ENCODE results near the gene RNF227. TPM values are rescaled to one million over a fixed set of nuclear protein-coding genes. Genes with fewer than 3 reads are reported as not detected.
"Not testable (repeated sequence)": the region's sequence is repeated elsewhere in the genome, so short reads cannot be mapped to it uniquely, and the experiment has no call there.

RNF227 gene
- total and polyA plus RNA-seq, 11 donors, result 0.51 to 4.9 (median 0.88) TPM

GRCh38 chr17:7873051-7873450 is 43.0 kb downstream of the RNF227 start:
- intact Hi-C loops (cut with DNase I), result no loop called here
- Histone ChIP-seq H3K4me1 (peaks cover 0 to 12% (median 0%) of the 10 kb centered on the region in 12 donors), H3K4me3 (no peak overlapping the region), H3K27ac (no peak overlapping the region), H3K27me3 (no peaks in the 10 kb centered on the region), H3K9me3 (no peaks in the 10 kb centered on the region), H3K36me3 (peaks cover 0 to 26% (median 6%) of the 10 kb centered on the region in 9 donors)
- DNase-seq, result no peak
- 71 to 79% (median 74%) methylated on average over 4 of the region's 4 CpGs for WGBS, 4 donors
- TF ChIP-seq, protein P1, sequence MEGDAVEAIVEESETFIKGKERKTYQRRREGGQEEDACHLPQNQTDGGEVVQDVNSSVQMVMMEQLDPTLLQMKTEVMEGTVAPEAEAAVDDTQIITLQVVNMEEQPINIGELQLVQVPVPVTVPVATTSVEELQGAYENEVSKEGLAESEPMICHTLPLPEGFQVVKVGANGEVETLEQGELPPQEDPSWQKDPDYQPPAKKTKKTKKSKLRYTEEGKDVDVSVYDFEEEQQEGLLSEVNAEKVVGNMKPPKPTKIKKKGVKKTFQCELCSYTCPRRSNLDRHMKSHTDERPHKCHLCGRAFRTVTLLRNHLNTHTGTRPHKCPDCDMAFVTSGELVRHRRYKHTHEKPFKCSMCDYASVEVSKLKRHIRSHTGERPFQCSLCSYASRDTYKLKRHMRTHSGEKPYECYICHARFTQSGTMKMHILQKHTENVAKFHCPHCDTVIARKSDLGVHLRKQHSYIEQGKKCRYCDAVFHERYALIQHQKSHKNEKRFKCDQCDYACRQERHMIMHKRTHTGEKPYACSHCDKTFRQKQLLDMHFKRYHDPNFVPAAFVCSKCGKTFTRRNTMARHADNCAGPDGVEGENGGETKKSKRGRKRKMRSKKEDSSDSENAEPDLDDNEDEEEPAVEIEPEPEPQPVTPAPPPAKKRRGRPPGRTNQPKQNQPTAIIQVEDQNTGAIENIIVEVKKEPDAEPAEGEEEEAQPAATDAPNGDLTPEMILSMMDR (IDR thresholded peaks at IDR 0.05), result no peak
- TF ChIP-seq POLR2A (IDR thresholded peaks at IDR 0.05), result no peak
- ATAC-seq, result no peak

DNA sequence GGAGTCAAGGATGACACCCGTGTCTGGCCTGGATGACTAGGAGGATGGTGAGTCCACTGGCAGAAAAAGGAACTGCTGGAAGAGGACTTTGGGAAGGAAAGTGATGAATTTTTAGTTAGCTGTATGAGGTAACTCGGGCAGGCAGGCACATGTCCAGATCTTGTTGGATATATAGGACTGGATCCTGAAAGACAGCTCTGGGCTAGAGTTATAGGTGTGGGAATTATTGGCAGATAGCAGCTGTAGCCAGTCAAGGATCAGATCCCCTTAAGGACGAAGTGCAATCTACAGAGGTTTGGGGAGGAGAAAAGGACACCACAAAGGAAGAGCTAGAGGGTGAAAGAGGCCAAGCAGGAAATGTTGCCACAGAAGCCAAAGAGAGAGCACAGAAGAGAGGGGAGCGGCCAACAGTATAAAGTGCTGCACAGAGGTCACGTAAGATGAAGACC is 48.2 kb downstream of the RNF227 start:
- intact Hi-C loops (cut with DNase I), result loop anchor here in 2 of 10 donors (2.0 to 10.0 kb wide), 2 partner anchors 117 to 123 kb away; no protein-coding TSS in a partner anchor
- ATAC-seq (no peak), DNase-seq (no peak)
- peaks cover 0 to 18% (median 0%) of the 10 kb centered on the region in 9 donors for H3K36me3 ChIP-seq
- no peaks in the 10 kb centered on the region for H3K27me3 ChIP-seq
- H3K27ac ChIP-seq, result peak overlapping the region in 1 of 12 donors; percentile 24
- WGBS, 4 donors, result 81 to 86% (median 85%) methylated on average over 5 of the region's 5 CpGs
- H3K4me3 ChIP-seq, result no peak overlapping the region
- peaks cover 0 to 4% (median 0%) of the 10 kb centered on the region in 12 donors for H3K9me3 ChIP-seq
- H3K4me1 ChIP-seq, result peaks cover 0 to 13% (median 0%) of the 10 kb centered on the region in 12 donors
- TF ChIP-seq, protein P1 (IDR thresholded peaks at IDR 0.05), result no peak
- no peak for TF ChIP-seq POLR2A (IDR thresholded peaks at IDR 0.05)

DNA sequence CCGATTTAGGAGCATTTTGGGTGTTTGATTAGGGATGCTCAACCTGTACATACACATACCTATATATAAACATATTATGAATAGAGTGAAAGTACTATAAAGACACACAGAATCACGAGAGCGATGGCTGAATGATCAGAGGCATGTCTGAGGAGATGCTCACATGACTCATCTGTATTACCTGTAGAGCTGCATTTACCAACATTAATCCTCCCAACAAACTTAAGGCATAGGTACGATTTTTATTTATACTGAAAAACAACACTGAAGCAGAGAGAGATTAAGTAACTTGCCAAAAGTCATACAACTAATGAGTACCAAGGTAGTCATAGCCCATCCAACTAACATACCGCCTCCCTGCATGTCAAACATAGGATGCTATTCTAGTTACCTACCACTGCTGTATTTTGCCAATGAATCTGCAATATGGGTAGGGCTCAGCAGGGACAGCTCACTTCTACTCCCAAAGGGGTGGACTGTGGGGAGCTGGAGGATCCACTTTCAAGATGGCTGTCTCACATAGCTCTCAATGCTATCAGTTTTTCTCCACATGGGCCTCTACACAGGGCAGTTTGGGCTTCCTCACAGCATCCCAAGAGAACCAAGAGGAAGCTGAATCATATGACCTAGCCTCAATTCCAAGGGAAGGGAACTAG is 51.0 kb downstream of the RNF227 start:
- no peak overlapping the region for H3K4me3 ChIP-seq
- intact Hi-C loops (cut with DNase I), result loop anchor here in 8 of 10 donors (2.0 to 10.0 kb wide), 8 partner anchors 32 to 192 kb away; no protein-coding TSS in a partner anchor
- no peaks in the 10 kb centered on the region for H3K27me3 ChIP-seq
- ATAC-seq, result no peak
- TF ChIP-seq, protein P1 (IDR thresholded peaks at IDR 0.05), result no peak
- TF ChIP-seq POLR2A (IDR thresholded peaks at IDR 0.05), result no peak
- H3K36me3 ChIP-seq, result peaks cover 0 to 35% (median 5%) of the 10 kb centered on the region in 9 donors
- no peak for DNase-seq
- peaks cover 0 to 4% (median 0%) of the 10 kb centered on the region in 12 donors for H3K9me3 ChIP-seq
- WGBS, 4 donors, result 94 to 97% (median 96%) methylated on average over 5 of the region's 5 CpGs
- peaks cover 0 to 13% (median 2%) of the 10 kb centered on the region in 12 donors for H3K4me1 ChIP-seq
- no peak overlapping the region for H3K27ac ChIP-seq

DNA sequence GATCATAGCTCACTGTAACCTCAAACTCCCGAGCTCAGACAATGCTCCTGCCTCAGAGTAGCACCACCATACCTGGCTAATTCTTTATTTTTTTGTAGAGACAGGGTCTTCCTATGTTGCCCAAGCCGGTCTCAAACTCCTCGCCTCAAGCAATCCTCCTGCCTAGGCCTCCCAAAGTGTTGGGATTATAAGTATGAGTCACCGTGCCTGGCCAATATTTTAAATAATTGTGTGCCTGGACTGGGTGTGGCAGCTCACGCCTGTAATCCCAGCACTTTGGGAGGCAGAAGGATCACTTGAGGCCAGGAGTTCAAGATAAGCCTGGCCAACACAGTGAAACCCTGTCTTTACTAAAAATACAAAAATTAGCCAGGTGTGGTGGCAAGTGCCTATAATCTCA is 51.7 kb downstream of the RNF227 start:
- H3K27ac ChIP-seq, DNase-seq, H3K27me3 ChIP-seq, ATAC-seq, H3K4me3 ChIP-seq, H3K9me3 ChIP-seq: not testable (repeated sequence)
- 81 to 85% (median 82%) methylated on average over 5 of the region's 5 CpGs for WGBS, 4 donors
- intact Hi-C loops (cut with DNase I), result loop anchor here in 8 of 10 donors (2.0 to 10.0 kb wide), 8 partner anchors 33 to 193 kb away; no protein-coding TSS in a partner anchor
- Histone ChIP-seq H3K36me3 (peaks cover 0 to 41% (median 5%) of the 10 kb centered on the region in 9 donors), H3K4me1 (peaks cover 0 to 13% (median 2%) of the 10 kb centered on the region in 12 donors)

Other genes with a start within 250 kb of the RNF227 start
- 10 to 100 TPM; 10.0 to 44.6 (median 12.8) TPM for gene TP53, start 228.8 kb downstream of the RNF227 start, total RNA-seq
- 1 to 10 TPM; 6.8 to 9.0 TPM for gene TP53, start 228.8 kb downstream of the RNF227 start, polyA plus RNA-seq
- gene WRAP53, start 227.8 kb downstream of the RNF227 start, total RNA-seq, result 1 to 10 TPM; 3.7 to 9.8 (median 4.8) TPM
- 10 to 100 TPM in 1 of 2 donors, 1 to 10 TPM in 1; 5.4 to 12.0 TPM for gene WRAP53, start 227.8 kb downstream of the RNF227 start, polyA plus RNA-seq
- gene EFNB3, start 211.1 kb downstream of the RNF227 start, total RNA-seq, result 1 to 10 TPM in 1 of 9 donors, under 1 TPM in 8; 0.10 to 4.6 (median 0.36) TPM
- under 1 TPM; 0.15 to 0.43 TPM for gene EFNB3, start 211.1 kb downstream of the RNF227 start, polyA plus RNA-seq
- under 1 TPM in 5 of 9 donors, not detected in 4; 0.02 to 0.56 (median 0.05) TPM for gene DNAH2, start 198.5 kb downstream of the RNF227 start, total RNA-seq
- gene DNAH2, start 198.5 kb downstream of the RNF227 start, polyA plus RNA-seq, result under 1 TPM; 0.04 TPM
- gene KDM6B, start 82.1 kb downstream of the RNF227 start, total RNA-seq, result 10 to 100 TPM in 8 of 9 donors, 1 to 10 TPM in 1; 7.4 to 29.3 (median 24.8) TPM
- 10 to 100 TPM; 11.6 to 14.4 TPM for gene KDM6B, start 82.1 kb downstream of the RNF227 start, polyA plus RNA-seq
- gene TMEM88, start 61.2 kb downstream of the RNF227 start, total RNA-seq, result 100 to 1,000 TPM in 1 of 9 donors, 10 to 100 TPM in 8; 16.7 to 130 (median 27.0) TPM
- gene TMEM88, start 61.2 kb downstream of the RNF227 start, polyA plus RNA-seq, result 100 to 1,000 TPM in 1 of 2 donors, 10 to 100 TPM in 1; 97.7 to 112 TPM
- gene NAA38, start 58.7 kb downstream of the RNF227 start, total RNA-seq, result 100 to 1,000 TPM in 1 of 9 donors, 10 to 100 TPM in 8; 60.9 to 141 (median 72.4) TPM
- 100 to 1,000 TPM in 1 of 2 donors, 10 to 100 TPM in 1; 75.2 to 179 TPM for gene NAA38, start 58.7 kb downstream of the RNF227 start, polyA plus RNA-seq
- gene CYB5D1, start 58.3 kb downstream of the RNF227 start, total RNA-seq, result 10 to 100 TPM in 8 of 9 donors, 1 to 10 TPM in 1; 9.3 to 20.4 (median 16.6) TPM
- 10 to 100 TPM; 11.7 to 15.5 TPM for gene CYB5D1, start 58.3 kb downstream of the RNF227 start, polyA plus RNA-seq
- gene CHD3, start 27.5 kb downstream of the RNF227 start, total RNA-seq, result 10 to 100 TPM in 6 of 9 donors, 1 to 10 TPM in 3; 6.7 to 30.6 (median 13.6) TPM
- 10 to 100 TPM; 17.5 to 17.9 TPM for gene CHD3, start 27.5 kb downstream of the RNF227 start, polyA plus RNA-seq
- gene KCNAB3, start 13.6 kb upstream of the RNF227 start, total RNA-seq, result 1 to 10 TPM in 2 of 9 donors, under 1 TPM in 5, not detected in 2; 0.19 to 1.7 (median 0.38) TPM
- gene KCNAB3, start 13.6 kb upstream of the RNF227 start, polyA plus RNA-seq, result under 1 TPM; 0.22 to 0.88 TPM
- 100 to 1,000 TPM in 6 of 9 donors, 10 to 100 TPM in 3; 60.8 to 170 (median 125) TPM for gene TRAPPC1, start 15.7 kb upstream of the RNF227 start, total RNA-seq
- 100 to 1,000 TPM; 136 to 156 TPM for gene TRAPPC1, start 15.7 kb upstream of the RNF227 start, polyA plus RNA-seq
- gene CNTROB, start 15.9 kb upstream of the RNF227 start, total RNA-seq, result 10 to 100 TPM in 4 of 9 donors, 1 to 10 TPM in 5; 7.9 to 19.2 (median 9.7) TPM
- 10 to 100 TPM; 11.2 to 15.4 TPM for gene CNTROB, start 15.9 kb upstream of the RNF227 start, polyA plus RNA-seq
- gene GUCY2D, start 86.3 kb upstream of the RNF227 start, total RNA-seq, result not detected
- under 1 TPM in 1 of 2 donors, not detected in 1; 0.04 TPM for gene GUCY2D, start 86.3 kb upstream of the RNF227 start, polyA plus RNA-seq
- gene ALOX15B, start 122.8 kb upstream of the RNF227 start, total RNA-seq, result 1 to 10 TPM in 1 of 9 donors, under 1 TPM in 4, not detected in 4; 0.07 to 2.2 (median 0.18) TPM
- gene ALOX15B, start 122.8 kb upstream of the RNF227 start, polyA plus RNA-seq, result 1 to 10 TPM in 1 of 2 donors, under 1 TPM in 1; 0.23 to 1.4 TPM
- gene ALOX12B, start 171.4 kb upstream of the RNF227 start, total RNA-seq, result not detected
- not detected for gene ALOX12B, start 171.4 kb upstream of the RNF227 start, polyA plus RNA-seq
- not detected for gene ALOXE3, start 202.2 kb upstream of the RNF227 start, total RNA-seq
- gene ALOXE3, start 202.2 kb upstream of the RNF227 start, polyA plus RNA-seq, result under 1 TPM in 1 of 2 donors, not detected in 1; 0.12 TPM
- gene HES7, start 207.8 kb upstream of the RNF227 start, total RNA-seq, result under 1 TPM in 4 of 9 donors, not detected in 5; 0.17 to 0.76 (median 0.44) TPM
- under 1 TPM; 0.23 to 0.40 TPM for gene HES7, start 207.8 kb upstream of the RNF227 start, polyA plus RNA-seq
- 100 to 1,000 TPM in 3 of 9 donors, 10 to 100 TPM in 6; 40.2 to 132 (median 86.3) TPM for gene PER1, start 236.1 kb upstream of the RNF227 start, total RNA-seq
- 100 to 1,000 TPM in 1 of 2 donors, 10 to 100 TPM in 1; 96.2 to 164 TPM for gene PER1, start 236.1 kb upstream of the RNF227 start, polyA plus RNA-seq
- gene VAMP2, start 246.7 kb upstream of the RNF227 start, total RNA-seq, result 10 to 100 TPM; 21.5 to 67.2 (median 51.1) TPM
- gene VAMP2, start 246.7 kb upstream of the RNF227 start, polyA plus RNA-seq, result 10 to 100 TPM; 49.0 to 50.6 TPM

Data from heart left ventricle (tissue), 16 donors.